DOHH2 (cell line): ENCODE results near the gene CARS2.
"Not testable (repeated sequence)": the region's sequence is repeated elsewhere in the genome, so short reads cannot be mapped to it uniquely, and the experiment has no call there.

Source experiments
- H3F3A ChIP-seq: fragments of 200-600 bp; sonication (generic), shearing (Covaris generic); 2 replicates; pipeline ENCODE4 v1.6.0; 2016; ENCODE audit warnings: antibody characterized with exemption, mild to moderate bottlenecking; ENCODE audit not compliant: control insufficient read depth, insufficient read depth
- H3K27ac ChIP-seq: fragments of 200-600 bp; sonication (generic); 2 replicates; pipeline ENCODE4 v1.5.1; 2014; ENCODE audit warnings: low read depth, mild to moderate bottlenecking, low read length, moderate library complexity
- H3K27me3 ChIP-seq: fragments of 200-600 bp; sonication (generic); 2 replicates; pipeline ENCODE4 v1.6.1; 2014; ENCODE audit warnings: mild to moderate bottlenecking, low read length, mixed read lengths; ENCODE audit not compliant: control insufficient read depth
- H3K36me3 ChIP-seq: fragments of 200-600 bp; sonication (generic); 2 replicates; pipeline ENCODE4 v1.6.1; 2014; ENCODE audit warnings: mild to moderate bottlenecking, low read length, moderate library complexity, mixed read lengths; ENCODE audit not compliant: control insufficient read depth
- H3K4me1 ChIP-seq: fragments of 200-600 bp; sonication (generic); 2 replicates; pipeline ENCODE4 v1.6.1; 2014; ENCODE audit warnings: mild to moderate bottlenecking, low read length, mixed read lengths; ENCODE audit not compliant: control insufficient read depth
- H3K4me2 ChIP-seq: fragments of 200-600 bp; sonication (generic); 2 replicates; pipeline ENCODE4 v1.6.0; 2014; ENCODE audit warnings: mild to moderate bottlenecking, low read length, moderate library complexity
- H3K4me3 ChIP-seq: fragments of 200-600 bp; sonication (generic); 2 replicates; pipeline ENCODE4 v1.5.1; 2014; ENCODE audit warnings: mild to moderate bottlenecking, low read length, mixed read lengths
- H3K79me2 ChIP-seq: fragments of 200-600 bp; sonication (generic); 2 replicates; pipeline ENCODE4 v1.6.1; 2014; ENCODE audit warnings: mild to moderate bottlenecking, low read length, mixed read lengths; ENCODE audit not compliant: control insufficient read depth
- H3K9me2 ChIP-seq: fragments of 200-600 bp; sonication (generic); replicated peaks from 2 replicates; pipeline ENCODE4 v1.6.1; 2014; ENCODE audit warnings: mild to moderate bottlenecking, low read length, mixed read lengths; ENCODE audit not compliant: control insufficient read depth
- H3K9me3 ChIP-seq: fragments of 200-600 bp; sonication (generic); 2 replicates; pipeline ENCODE4 v1.6.1; 2014; ENCODE audit warnings: antibody characterized with exemption, low read length, mixed read lengths; ENCODE audit not compliant: control insufficient read depth, insufficient read depth
- H4K20me1 ChIP-seq: fragments of 200-600 bp; sonication (generic); 2 replicates; pipeline ENCODE4 v1.6.0; 2014; ENCODE audit warnings: low read depth, mild to moderate bottlenecking, antibody characterized with exemption, low read length, moderate library complexity; ENCODE audit not compliant: control insufficient read depth, insufficient read depth
- EZH2phosphoT487 ChIP-seq: fragments of 200-600 bp; sonication (generic); IDR thresholded peaks from 2 replicates; pipeline ENCODE4 v1.6.1; 2017; ENCODE audit warnings: borderline replicate concordance, mild to moderate bottlenecking, antibody characterized with exemption, low read length, moderate library complexity, mixed read lengths
- TF ChIP-seq, protein P1 (sequence below): fragments of 200-600 bp; sonication (generic); IDR thresholded peaks from one replicate; pipeline ENCODE4 v1.5.1; 2014; ENCODE audit warnings: antibody characterized with exemption, mild to moderate bottlenecking, low read depth, low read length; ENCODE audit not compliant: poor library complexity, severe bottlenecking

Gene CARS2

GRCh38 chr13:110726726-110727125 is 20.8 kb upstream of the CARS2 start:
- Histone ChIP-seq H4K20me1 (0 out of 2 replicates have a peak, but pooled peaks cover 8% of the 10 kb centered on the region), H3K36me3 (peaks cover 4% of the 10 kb centered on the region; the same call in 1 of the 2 replicates), H3K27ac (no peak overlapping the region), H3K79me2 (peaks cover 22% of the 10 kb centered on the region), H3K9me3 (no peaks in the 10 kb centered on the region), H3K4me3 (no peak overlapping the region), H3K27me3 (no peaks in the 10 kb centered on the region), H3K4me2 (no peak overlapping the region), H3K4me1 (no peaks in the 10 kb centered on the region), H3K9me2 (no peaks in the 10 kb centered on the region), H3F3A (no peaks in the 10 kb centered on the region)
- no peak for TF ChIP-seq EZH2phosphoT487
- TF ChIP-seq, protein P1, sequence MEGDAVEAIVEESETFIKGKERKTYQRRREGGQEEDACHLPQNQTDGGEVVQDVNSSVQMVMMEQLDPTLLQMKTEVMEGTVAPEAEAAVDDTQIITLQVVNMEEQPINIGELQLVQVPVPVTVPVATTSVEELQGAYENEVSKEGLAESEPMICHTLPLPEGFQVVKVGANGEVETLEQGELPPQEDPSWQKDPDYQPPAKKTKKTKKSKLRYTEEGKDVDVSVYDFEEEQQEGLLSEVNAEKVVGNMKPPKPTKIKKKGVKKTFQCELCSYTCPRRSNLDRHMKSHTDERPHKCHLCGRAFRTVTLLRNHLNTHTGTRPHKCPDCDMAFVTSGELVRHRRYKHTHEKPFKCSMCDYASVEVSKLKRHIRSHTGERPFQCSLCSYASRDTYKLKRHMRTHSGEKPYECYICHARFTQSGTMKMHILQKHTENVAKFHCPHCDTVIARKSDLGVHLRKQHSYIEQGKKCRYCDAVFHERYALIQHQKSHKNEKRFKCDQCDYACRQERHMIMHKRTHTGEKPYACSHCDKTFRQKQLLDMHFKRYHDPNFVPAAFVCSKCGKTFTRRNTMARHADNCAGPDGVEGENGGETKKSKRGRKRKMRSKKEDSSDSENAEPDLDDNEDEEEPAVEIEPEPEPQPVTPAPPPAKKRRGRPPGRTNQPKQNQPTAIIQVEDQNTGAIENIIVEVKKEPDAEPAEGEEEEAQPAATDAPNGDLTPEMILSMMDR: no peak

DNA sequence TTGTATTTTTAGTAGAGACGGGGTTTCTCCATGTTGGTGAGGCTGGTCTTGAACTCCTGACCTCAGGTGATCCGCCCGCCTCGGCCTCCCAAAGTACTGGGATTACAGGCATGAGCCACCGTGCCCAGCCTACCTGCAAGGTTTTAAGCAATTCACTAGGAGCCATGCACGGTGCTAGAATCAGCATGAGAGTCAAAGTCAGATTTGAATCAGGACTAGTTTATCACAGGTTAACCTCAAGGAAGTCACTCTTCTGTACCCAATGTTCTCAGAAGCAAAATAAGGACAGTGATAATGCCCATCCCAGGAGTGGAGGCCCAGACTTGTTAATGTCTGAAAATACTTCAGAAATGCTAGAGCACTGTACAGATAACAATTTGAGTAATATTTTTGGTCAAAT is 20.2 kb upstream of the CARS2 start:
- H3K4me2 ChIP-seq, H3K27me3 ChIP-seq, H3K9me2 ChIP-seq, H3K4me3 ChIP-seq, H3F3A ChIP-seq, H3K4me1 ChIP-seq, H3K27ac ChIP-seq, H3K9me3 ChIP-seq, H3K36me3 ChIP-seq, H4K20me1 ChIP-seq: not testable (repeated sequence)
- peaks cover 26% of the 10 kb centered on the region for H3K79me2 ChIP-seq

DNA sequence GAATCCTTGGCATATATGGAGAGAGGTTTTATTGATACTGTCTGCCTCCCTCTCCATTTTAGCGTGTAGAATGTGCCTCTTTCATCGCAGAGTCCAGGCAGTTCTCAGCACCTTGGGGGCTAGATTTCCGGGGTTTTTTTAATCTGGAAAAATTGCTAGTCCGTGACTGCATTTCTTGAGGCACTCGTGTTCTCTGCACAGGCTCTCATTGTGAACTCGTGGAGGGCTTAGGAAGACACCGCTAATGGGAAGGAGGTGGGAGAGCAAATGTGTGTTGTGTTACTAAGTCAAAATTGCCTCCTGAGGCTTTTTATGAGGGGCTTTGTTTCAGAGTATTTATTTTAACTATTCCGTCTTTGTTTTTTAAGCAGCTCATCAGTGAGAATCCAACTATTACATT is 17.7 kb upstream of the CARS2 start:
- no peaks in the 10 kb centered on the region for H3K4me1 ChIP-seq
- no peaks in the 10 kb centered on the region for H3K9me2 ChIP-seq
- peaks cover 21% of the 10 kb centered on the region; the same call in 1 of the 2 replicates for H4K20me1 ChIP-seq
- H3K4me2 ChIP-seq: no peak overlapping the region
- peaks cover 3% of the 10 kb centered on the region; the same call in 1 of the 2 replicates for H3F3A ChIP-seq
- peaks cover 28% of the 10 kb centered on the region for H3K36me3 ChIP-seq
- H3K4me3 ChIP-seq: no peak overlapping the region
- no peaks in the 10 kb centered on the region for H3K27me3 ChIP-seq
- no peaks in the 10 kb centered on the region for H3K9me3 ChIP-seq
- TF ChIP-seq, protein P1: no peak
- TF ChIP-seq EZH2phosphoT487: no peak
- H3K27ac ChIP-seq: no peak overlapping the region
- H3K79me2 ChIP-seq: peaks cover 51% of the 10 kb centered on the region

DNA sequence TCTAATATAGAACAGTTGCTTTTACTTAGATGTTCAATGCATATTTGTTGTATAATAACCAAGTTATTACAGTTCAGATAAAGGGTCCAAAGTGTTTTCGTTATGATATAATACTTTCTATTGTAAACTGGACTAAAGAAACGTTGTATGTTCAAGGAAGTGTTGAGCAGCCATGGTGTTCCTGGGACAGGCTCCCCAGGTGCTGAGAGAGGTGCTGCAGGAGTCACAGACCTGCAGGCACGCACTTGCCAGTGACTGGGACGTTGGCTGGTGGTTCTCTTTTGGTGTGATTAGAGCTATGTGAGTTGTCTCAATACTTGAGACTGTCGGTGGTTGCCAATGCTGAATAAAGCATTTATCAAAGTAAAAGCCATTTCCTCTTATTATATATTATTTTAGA is 17.1 kb upstream of the CARS2 start:
- Histone ChIP-seq H3K4me3 (no peak overlapping the region), H3K27me3 (no peaks in the 10 kb centered on the region), H4K20me1 (peaks cover 25% of the 10 kb centered on the region; the same call in 1 of the 2 replicates), H3K27ac (no peak overlapping the region), H3K9me3 (no peaks in the 10 kb centered on the region), H3F3A (peaks cover 3% of the 10 kb centered on the region; the same call in 1 of the 2 replicates), H3K4me1 (no peaks in the 10 kb centered on the region; the same call in 1 of the 2 replicates), H3K9me2 (no peaks in the 10 kb centered on the region), H3K4me2 (no peak overlapping the region), H3K36me3 (peaks cover 28% of the 10 kb centered on the region), H3K79me2 (peaks cover 57% of the 10 kb centered on the region)
- TF ChIP-seq EZH2phosphoT487: no peak
- TF ChIP-seq, protein P1: no peak
